ENCODE measurements around the gene ADAMTSL5. TPM values are rescaled to one million over a fixed set of nuclear protein-coding genes. Genes with fewer than 3 reads are reported as not detected.
A peak's percentile ranks its signal among the peaks of the same experiment; 100 is the strongest.

The ADAMTSL5 gene
- total and polyA plus RNA-seq, 2 of the 13 experiments (the other 11 are each of a cell fraction or from before 2014, with no cell fraction given) = 0.60 to 2.7 TPM

- TF ChIP-seq AFF4 (CRISPR knock-in tag; IDR thresholded peaks at IDR 0.05) (no peak), ZNF331 (CRISPR knock-in tag; IDR thresholded peaks at IDR 0.05) (no peak), HDAC2 (CRISPR knock-in tag; IDR thresholded peaks at IDR 0.05) (no peak), NR2F1 (CRISPR knock-in tag; IDR thresholded peaks at IDR 0.05) (peak; percentile 70 to 83), NR2F6 (IDR thresholded peaks at IDR 0.05) (0 out of 2 replicates have a peak, but pooled peaks have one; percentile 66), NR2F6 (CRISPR knock-in tag; IDR thresholded peaks at IDR 0.05) (peak; percentile 88), PLRG1 (conservative IDR thresholded peaks at IDR 0.05) (no peak), RFX3 (CRISPR knock-in tag; IDR thresholded peaks at IDR 0.05) (no peak), TFDP1 (CRISPR knock-in tag; IDR thresholded peaks at IDR 0.05; ENCODE audit: borderline replicate concordance) (0 out of 2 replicates have a peak, but pooled peaks have one; percentile 16), ONECUT2 (CRISPR knock-in tag; IDR thresholded peaks at IDR 0.05) (no peak), ZBTB40 (IDR thresholded peaks at IDR 0.05) (no peak), ZBTB40 (CRISPR knock-in tag; IDR thresholded peaks at IDR 0.05) (no peak), U2AF1 (optimal IDR thresholded peaks at IDR 0.05; ENCODE audit: low read depth, low read length) (no peak), NRL (CRISPR knock-in tag; IDR thresholded peaks at IDR 0.05; ENCODE audit: borderline replicate concordance) (peak; percentile 50; the same call in 1 of the 2 replicates), TEF (CRISPR knock-in tag; IDR thresholded peaks at IDR 0.05) (no peak), ZNF143 (CRISPR knock-in tag; IDR thresholded peaks at IDR 0.05) (peak; percentile 72)
Measured at GRCh38 chr19:1492474-1493006, 20.3 kb downstream of the ADAMTSL5 start (continued).

Data from HepG2 (cell line).